Keratinocyte (primary cell): ENCODE results near the gene TARS2. TPM values are rescaled to one million over a fixed set of nuclear protein-coding genes. Genes with fewer than 3 reads are reported as not detected.
A peak's percentile ranks its signal among the peaks of the same experiment; 100 is the strongest.

Experiments used
- DNase-seq: peaks from one replicate; pipeline ENCODE4 v3.0.0-alpha.2; 2011; ENCODE audit warnings: low read depth, missing footprints, low spot score
- FAIRE-seq: peaks from 2 replicates; lab custom pipeline; 2011; peaks lifted over from hg19 to GRCh38; lab: Jason Lieb, UNC
- H2AFZ ChIP-seq: 2 replicates; pipeline ENCODE4 v1.6.0; 2012; ENCODE audit warnings: low read length, control low read depth, inconsistent platforms; ENCODE audit not compliant: control insufficient read depth
- H3K27ac ChIP-seq: 2 replicates; pipeline ENCODE4 v1.5.1; 2011; ENCODE audit warnings: low read length; ENCODE audit not compliant: control insufficient read depth, insufficient read depth
- H3K27me3 ChIP-seq: 3 replicates; pipeline ENCODE4 v1.6.0; 2011; ENCODE audit warnings: low read length; ENCODE audit not compliant: control insufficient read depth, insufficient read depth; ENCODE audit errors: extremely low read depth
- H3K36me3 ChIP-seq, 2 experiments: 2 replicates in 1 of 2; 3 replicates in 1 of 2; pipeline ENCODE4 v1.5.1; 2011; ENCODE audit warnings: low read length in 2 of 2, mild to moderate bottlenecking in 1 of 2; ENCODE audit not compliant: control insufficient read depth in 2 of 2, insufficient read depth in 2 of 2; ENCODE audit errors: extremely low read depth in 1 of 2
- H3K4me1 ChIP-seq: 3 replicates; pipeline ENCODE4 v1.5.1; 2011; ENCODE audit warnings: low read length; ENCODE audit not compliant: control insufficient read depth, insufficient read depth; ENCODE audit errors: extremely low read depth
- H3K4me2 ChIP-seq: 3 replicates; pipeline ENCODE4 v1.6.0; 2011; ENCODE audit warnings: low read depth, low read length; ENCODE audit not compliant: control insufficient read depth, insufficient read depth; ENCODE audit errors: extremely low read depth
- H3K4me3 ChIP-seq, 3 experiments: fragments of 200-600 bp in 1 of 3; sonication (generic) in 1 of 3; 2 replicates in 2 of 3; 3 replicates in 1 of 3; pipeline ENCODE4 v1.5.1; 2011 to 2016; ENCODE audit warnings: low read length in 3 of 3, mild to moderate bottlenecking in 3 of 3, control low read depth in 2 of 3, inconsistent platforms in 1 of 3, low read depth in 1 of 3, mixed read lengths in 1 of 3, mixed run types in 1 of 3, moderate library complexity in 1 of 3; ENCODE audit not compliant: control insufficient read depth in 2 of 3, insufficient read depth in 2 of 3; ENCODE audit errors: extremely low read depth in 1 of 3
- H3K79me2 ChIP-seq: 2 replicates; pipeline ENCODE4 v1.6.0; 2012; ENCODE audit warnings: low read length; ENCODE audit not compliant: control insufficient read depth, insufficient read depth
- H3K9ac ChIP-seq: 3 replicates; pipeline ENCODE4 v1.6.0; 2011; ENCODE audit warnings: low read length; ENCODE audit not compliant: control insufficient read depth, insufficient read depth; ENCODE audit errors: extremely low read depth
- H3K9me1 ChIP-seq: 3 replicates; pipeline ENCODE4 v1.6.0; 2011; ENCODE audit warnings: low read length; ENCODE audit not compliant: control insufficient read depth, insufficient read depth; ENCODE audit errors: extremely low read depth
- H3K9me3 ChIP-seq: 2 replicates; pipeline ENCODE4 v1.5.1; 2012; ENCODE audit warnings: low read depth, low read length; ENCODE audit not compliant: control insufficient read depth
- H4K20me1 ChIP-seq: 3 replicates; pipeline ENCODE4 v1.6.0; 2011; ENCODE audit warnings: low read length; ENCODE audit not compliant: control insufficient read depth, insufficient read depth; ENCODE audit errors: extremely low read depth
- CTCF ChIP-seq, 3 experiments: IDR thresholded peaks in 1 of 3; conservative IDR thresholded peaks in 1 of 3; optimal IDR thresholded peaks in 1 of 3; 2 replicates in 2 of 3; 3 replicates in 1 of 3; pipeline versions ENCODE3 to v1.5.1; 2011; ENCODE audit warnings: low read length in 3 of 3, mild to moderate bottlenecking in 3 of 3, moderate library complexity in 2 of 3, control low read depth in 1 of 3, inconsistent platforms in 1 of 3; ENCODE audit not compliant: insufficient read depth in 2 of 3; ENCODE audit errors: extremely low read depth in 1 of 3
- EZH2 ChIP-seq: IDR thresholded peaks from one replicate; pipeline ENCODE4 v1.6.1; 2012; ENCODE audit warnings: inconsistent platforms, mild to moderate bottlenecking, low read length, moderate library complexity
- dilution Hi-C: fragments of 300-500 bp; cut with MboI; formaldehyde crosslinking; loops from one replicate; pipeline ENCODE4 v1.7.0; 2020; ENCODE audit warnings: low sequenced_read_pairs; ENCODE audit not compliant: extremely low pct_ligation_motif_present
- polyA plus RNA-seq, 5 experiments: library from polyadenylated mRNA; depleted of rRNA in 3 of 5; stranded (reverse) in 3 of 5; stranded (forward) in 1 of 5; unstranded in 1 of 5; fragments of >200 nt; gene quantifications; 1 replicate in 1 of 5; 2 replicates in 3 of 5; 3 replicates in 1 of 5; pipeline versions ENCODE4 v1.2.1 to v1.2.3, GENCODE V29; 2011 to 2012; ENCODE audit warnings: missing spikeins in 2 of 5, low read depth in 1 of 5, low replicate concordance in 1 of 5

Gene TARS2
- polyA plus RNA-seq, 1 donor (not counting 4 experiments of a cell fraction or from before 2014, with no cell fraction given), result 28.4 TPM

GRCh38 chr1:150548632-150549495, 61.6 kb downstream of the TARS2 start, which contains the start of gene ADAMTSL4:
Gene ADAMTSL4 (plus strand): TSS chr1:150549408. CDS start chr1:150552289, 2,881 bp downstream.
- TF ChIP-seq CTCF (optimal IDR thresholded peaks at IDR 0.05 in 1 of 3, IDR thresholded peaks at IDR 0.05 in 1 of 3, conservative IDR thresholded peaks at IDR 0.05 in 1 of 3; ENCODE audit: extremely low read depth in 1 of 3, insufficient read depth in 2 of 3, low read length in 3 of 3) (peak in 2 of 3 experiments; percentile 3 to 15), EZH2 (no peak)
- Histone ChIP-seq H3K9me1 (no peaks in the 10 kb centered on the region), H3K9ac (peak within 1 kb of the TSS; percentile 78), H3K27ac (peak within 1 kb of the TSS; percentile 43), H3K4me3 (peak within 1 kb of the TSS; percentile 53 to 81 (median 72)), H3K36me3 (no peaks in the 10 kb centered on the region), H3K9me3 (no peaks in the 10 kb centered on the region), H2AFZ (peak within 1 kb of the TSS; percentile 91), H3K79me2 (no peaks in the 10 kb centered on the region), H3K4me2 (peak within 1 kb of the TSS; percentile 89), H3K27me3 (no peaks in the 10 kb centered on the region), H4K20me1 (no peaks in the 10 kb centered on the region), H3K4me1 (peaks cover 19% of the 10 kb centered on the region)
- dilution Hi-C loops, result no loop called here
- FAIRE-seq (no peak), DNase-seq (no peak)

DNA sequence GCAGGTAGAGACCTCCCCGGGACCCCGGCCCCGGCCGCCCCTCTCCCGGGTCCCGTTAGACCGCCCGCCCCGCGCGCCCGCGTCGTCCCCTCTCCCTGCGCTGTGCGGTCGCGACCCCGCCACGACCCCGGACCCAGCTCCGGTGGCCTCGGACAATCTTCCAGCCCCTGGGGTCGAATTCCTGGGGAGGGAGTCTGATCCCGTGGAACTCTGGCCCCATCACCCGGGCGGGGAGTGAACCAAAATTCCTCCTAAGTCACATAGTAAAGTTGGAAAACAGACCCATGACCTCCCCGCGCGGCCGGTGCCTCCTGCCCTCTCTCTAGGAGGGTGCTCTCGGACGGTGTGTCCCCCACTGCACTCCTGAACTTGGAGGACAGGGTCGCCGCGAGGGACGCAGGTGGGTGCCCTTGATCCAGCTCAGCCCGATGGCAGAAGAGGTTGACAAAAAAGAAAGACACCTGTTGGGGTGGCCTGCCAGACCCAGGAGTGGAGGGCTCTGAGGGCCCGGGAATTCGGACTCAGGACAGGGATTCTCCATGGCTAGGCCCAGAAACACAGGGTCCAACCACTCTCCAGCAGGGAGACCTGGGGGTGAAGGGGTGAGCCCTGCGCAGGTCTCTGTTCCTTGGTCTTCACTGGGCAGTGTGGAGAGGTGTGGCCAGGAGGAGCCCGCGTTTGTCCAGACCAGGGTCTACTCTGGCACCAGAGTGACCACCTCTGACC, 62.4 kb downstream of the TARS2 start:
- Histone ChIP-seq H3K27ac (no peak overlapping the region), H3K27me3 (no peaks in the 10 kb centered on the region), H3K4me3 (peak overlapping the region; percentile 53 to 63 (median 59)), H3K9me1 (no peaks in the 10 kb centered on the region), H3K79me2 (no peaks in the 10 kb centered on the region), H3K9ac (peak overlapping the region; percentile 43), H3K4me2 (peak overlapping the region; percentile 76), H4K20me1 (no peaks in the 10 kb centered on the region), H3K9me3 (no peaks in the 10 kb centered on the region), H2AFZ (no peak overlapping the region), H3K36me3 (no peaks in the 10 kb centered on the region), H3K4me1 (peaks cover 19% of the 10 kb centered on the region)
- dilution Hi-C loops, result no loop called here
- FAIRE-seq (no peak), DNase-seq (no peak)
- TF ChIP-seq CTCF (optimal IDR thresholded peaks at IDR 0.05 in 1 of 3, IDR thresholded peaks at IDR 0.05 in 1 of 3, conservative IDR thresholded peaks at IDR 0.05 in 1 of 3; ENCODE audit: extremely low read depth in 1 of 3, insufficient read depth in 2 of 3, low read length in 3 of 3) (peak in 2 of 3 experiments; percentile 37 to 54), EZH2 (no peak)
